BJ (cell line): ENCODE results near the gene SYS1. TPM values are rescaled to one million over a fixed set of nuclear protein-coding genes. Genes with fewer than 3 reads are reported as not detected.

ENCODE experiments used
- CTCF ChIA-PET: fragments of 350-600 bp; formaldehyde crosslinking; extraction: SDS; loops from one replicate; lab custom pipeline; 2021; ENCODE audit warnings: antibody characterized with exemption, inconsistent platforms; lab: Yijun Ruan, JAX
- POLR2A ChIA-PET: fragments of 300-600 bp; sonication (Branson Sonifier 250); formaldehyde crosslinking; extraction: SDS; loops from one replicate; lab custom pipeline; 2021; ENCODE audit warnings: antibody characterized with exemption; lab: Charles Lee
- DNase-seq: peaks from one replicate; pipeline ENCODE4 v3.0.0-alpha.2; 2011; ENCODE audit warnings: low read depth
- H3K27me3 ChIP-seq: 2 replicates; pipeline ENCODE4 v1.6.0; 2011; ENCODE audit warnings: low read length; ENCODE audit not compliant: control insufficient read depth, insufficient read depth
- H3K36me3 ChIP-seq: 2 replicates; pipeline ENCODE4 v1.5.1; 2011; ENCODE audit warnings: low read length; ENCODE audit not compliant: control insufficient read depth, insufficient read depth
- H3K4me3 ChIP-seq: 2 replicates; pipeline ENCODE4 v1.5.1; 2011; ENCODE audit warnings: low read depth, mild to moderate bottlenecking, control low read depth, low read length
- polyA plus RNA-seq: library from polyadenylated mRNA; depleted of rRNA; stranded (reverse); fragments of >200 nt; gene quantifications from 2 replicates; pipeline ENCODE4 v1.2.3, GENCODE V29; 2011
- TF ChIP-seq, protein P1 (sequence below): IDR thresholded peaks from 2 replicates; pipeline ENCODE4 v1.5.1; 2011; ENCODE audit warnings: low read depth, mild to moderate bottlenecking, control low read depth, inconsistent platforms, low read length, moderate library complexity; ENCODE audit not compliant: insufficient read depth

SYS1 gene
- polyA plus RNA-seq, 1 experiment = 71.4 TPM

DNA sequence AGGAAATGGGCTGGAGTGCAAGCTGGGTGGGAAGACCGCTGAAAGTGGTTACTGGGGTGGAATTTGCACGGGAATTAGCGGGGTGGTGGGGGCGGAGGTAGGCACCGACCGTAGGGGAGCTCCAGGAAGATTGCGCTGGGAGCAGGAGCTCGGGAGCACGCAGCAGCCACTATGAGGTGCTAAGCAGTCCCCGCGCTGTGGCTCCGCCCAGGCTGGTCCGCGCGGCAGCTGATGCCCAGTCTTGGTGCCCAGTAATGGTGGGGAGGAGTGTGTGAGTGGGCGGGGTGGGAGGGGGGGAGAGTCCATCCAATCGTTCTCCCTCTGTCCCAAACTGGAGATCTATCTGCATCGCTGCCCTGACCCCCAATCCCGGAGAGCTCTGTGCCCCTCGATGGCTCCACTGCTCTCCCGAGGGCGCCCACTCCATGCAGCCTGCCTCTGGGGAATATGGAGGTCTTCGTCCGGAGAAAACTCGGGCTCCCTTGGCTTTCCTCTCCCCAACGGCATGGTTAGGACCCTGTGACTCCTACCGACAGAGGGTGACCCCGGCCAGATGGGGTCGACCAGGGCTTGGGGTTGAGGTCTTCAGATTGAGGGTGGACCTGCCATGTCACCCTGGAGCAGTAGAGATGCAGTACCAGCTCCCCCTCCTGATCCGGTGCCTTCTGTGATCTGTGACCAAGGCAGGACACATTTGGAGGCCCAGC, 9.8 kb downstream of the SYS1 start:
- CTCF ChIA-PET = interaction anchor here (0.9 to 13.8 kb wide), 24 partner anchors 9 to 408 kb away, joined by 3 to 101 read pairs (median 6); partner anchors contain the start of genes PIGT and SYS1
- peaks cover 3% of the 10 kb centered on the region; the same call in 1 of the 2 replicates for H3K36me3 ChIP-seq
- H3K4me3 ChIP-seq = no peak overlapping the region
- TF ChIP-seq, protein P1, sequence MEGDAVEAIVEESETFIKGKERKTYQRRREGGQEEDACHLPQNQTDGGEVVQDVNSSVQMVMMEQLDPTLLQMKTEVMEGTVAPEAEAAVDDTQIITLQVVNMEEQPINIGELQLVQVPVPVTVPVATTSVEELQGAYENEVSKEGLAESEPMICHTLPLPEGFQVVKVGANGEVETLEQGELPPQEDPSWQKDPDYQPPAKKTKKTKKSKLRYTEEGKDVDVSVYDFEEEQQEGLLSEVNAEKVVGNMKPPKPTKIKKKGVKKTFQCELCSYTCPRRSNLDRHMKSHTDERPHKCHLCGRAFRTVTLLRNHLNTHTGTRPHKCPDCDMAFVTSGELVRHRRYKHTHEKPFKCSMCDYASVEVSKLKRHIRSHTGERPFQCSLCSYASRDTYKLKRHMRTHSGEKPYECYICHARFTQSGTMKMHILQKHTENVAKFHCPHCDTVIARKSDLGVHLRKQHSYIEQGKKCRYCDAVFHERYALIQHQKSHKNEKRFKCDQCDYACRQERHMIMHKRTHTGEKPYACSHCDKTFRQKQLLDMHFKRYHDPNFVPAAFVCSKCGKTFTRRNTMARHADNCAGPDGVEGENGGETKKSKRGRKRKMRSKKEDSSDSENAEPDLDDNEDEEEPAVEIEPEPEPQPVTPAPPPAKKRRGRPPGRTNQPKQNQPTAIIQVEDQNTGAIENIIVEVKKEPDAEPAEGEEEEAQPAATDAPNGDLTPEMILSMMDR = no peak
- no peaks in the 10 kb centered on the region for H3K27me3 ChIP-seq
- no peak for DNase-seq
- POLR2A ChIA-PET = interaction anchor here (0.6 kb wide), 1 partner anchor 32 kb away, joined by 4 read pairs; no protein-coding TSS in a partner anchor

DNA sequence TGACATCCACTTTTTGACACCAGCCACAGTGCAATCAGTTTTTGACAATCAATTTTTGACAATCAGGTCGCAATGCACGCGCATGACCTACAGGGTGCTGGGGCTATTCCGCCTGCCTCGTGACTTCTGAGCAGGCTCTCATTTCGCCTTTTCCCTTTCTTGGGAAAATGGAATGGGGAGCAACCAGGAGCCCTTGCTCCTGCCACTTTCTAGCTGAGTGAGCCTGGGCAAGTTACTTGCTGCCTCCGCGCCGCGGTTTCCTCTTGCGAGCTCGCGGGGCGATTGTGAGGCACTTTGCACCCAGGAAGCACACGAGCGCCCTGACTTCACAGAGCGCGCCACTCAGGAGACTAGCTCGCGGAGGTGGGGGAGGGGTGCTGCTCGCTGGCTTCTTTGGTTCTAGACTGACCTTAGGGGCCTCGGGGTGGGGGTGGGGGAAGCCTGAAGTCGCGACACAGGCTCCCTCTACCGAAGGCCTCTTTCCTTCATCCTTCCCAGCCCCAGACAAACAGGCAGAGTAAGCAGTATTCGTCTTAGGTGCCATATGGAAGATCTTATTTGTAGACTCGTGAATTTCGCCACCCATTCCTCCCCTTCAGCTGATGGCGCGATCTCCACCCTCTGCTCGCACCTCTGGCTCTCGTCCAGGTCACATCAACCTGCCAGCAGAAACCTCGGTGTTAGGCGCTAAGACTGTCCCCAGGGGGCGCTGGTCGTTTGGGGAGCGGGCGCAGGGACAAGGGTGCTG, 10.6 kb downstream of the SYS1 start:
- Histone ChIP-seq H3K27me3 (no peaks in the 10 kb centered on the region), H3K4me3 (peak overlapping the region; percentile 33), H3K36me3 (peaks cover 1% of the 10 kb centered on the region; the same call in 1 of the 2 replicates)
- TF ChIP-seq, protein P1 = peak; percentile 94
- CTCF ChIA-PET = interaction anchor here (0.7 to 13.8 kb wide), 38 partner anchors 9 to 398 kb away, joined by 3 to 101 read pairs (median 4); partner anchors contain the start of genes PIGT and SYS1
- no peak for DNase-seq
- POLR2A ChIA-PET = interaction anchor here (0.6 to 1.0 kb wide), 4 partner anchors 10 to 32 kb away, joined by 3 to 8 read pairs (median 4); partner anchors contain the start of gene SYS1

DNA sequence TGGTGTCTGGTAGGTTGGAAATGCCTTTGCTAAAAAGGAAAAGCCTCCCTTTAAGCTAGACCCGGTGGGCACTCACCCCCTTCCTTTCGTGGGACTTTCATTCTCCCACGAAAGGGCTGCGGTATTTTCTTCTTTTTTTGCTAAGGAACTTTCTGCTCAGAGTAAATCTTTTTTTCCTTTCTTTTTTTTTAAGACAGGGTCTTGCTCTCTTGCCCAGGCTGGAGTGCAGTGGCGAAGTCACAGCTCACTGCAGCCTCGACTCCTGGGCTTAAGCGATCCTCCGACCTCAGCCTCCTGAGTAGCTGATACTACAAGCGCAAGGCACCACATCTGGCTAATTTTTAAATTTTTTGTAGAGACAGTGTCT, 11.1 kb downstream of the SYS1 start:
- H3K4me3 ChIP-seq = no peak overlapping the region
- peaks cover 1% of the 10 kb centered on the region; the same call in 1 of the 2 replicates for H3K36me3 ChIP-seq
- CTCF ChIA-PET = interaction anchor here (0.7 to 13.8 kb wide), 37 partner anchors 8 to 397 kb away, joined by 3 to 101 read pairs (median 5); partner anchors contain the start of genes PIGT and SYS1
- TF ChIP-seq, protein P1 = no peak
- no peak for DNase-seq
- POLR2A ChIA-PET = interaction anchor here (0.6 to 1.0 kb wide), 3 partner anchors 11 to 26 kb away, joined by 3 to 8 read pairs (median 4); partner anchors contain the start of gene SYS1
- no peaks in the 10 kb centered on the region for H3K27me3 ChIP-seq

DNA sequence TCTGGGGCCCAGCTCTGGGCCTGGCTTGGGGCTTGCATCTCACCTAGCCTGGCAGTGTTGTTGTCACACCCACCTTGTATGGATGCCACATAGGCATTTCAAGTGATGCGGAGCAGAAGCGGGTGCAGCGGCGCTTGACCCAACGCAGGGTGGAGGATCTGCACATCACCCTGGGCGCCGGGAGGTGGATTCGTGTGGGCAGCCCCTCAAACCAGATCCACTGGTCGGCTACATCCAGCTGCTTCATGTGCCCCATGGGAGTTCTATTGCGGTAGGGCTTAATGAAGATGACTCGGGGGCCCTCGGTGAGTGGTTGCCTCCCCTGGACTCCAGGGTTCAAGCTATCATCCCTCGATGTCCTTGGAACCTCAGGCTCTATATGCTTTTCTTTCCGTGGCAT, 12.0 kb downstream of the SYS1 start:
- H3K36me3 ChIP-seq = peaks cover 1% of the 10 kb centered on the region; the same call in 1 of the 2 replicates
- POLR2A ChIA-PET = no interaction called here
- H3K4me3 ChIP-seq = no peak overlapping the region
- CTCF ChIA-PET = interaction anchor here (0.5 to 13.8 kb wide), 10 partner anchors 11 to 396 kb away, joined by 3 to 101 read pairs (median 5); partner anchors contain the start of gene SYS1
- TF ChIP-seq, protein P1 = no peak
- no peaks in the 10 kb centered on the region for H3K27me3 ChIP-seq
- DNase-seq = no peak
